HG03521 (cell line): ENCODE measurements around the gene PTX4.

Source experiments
- ATAC-seq: cut with Tn5 transposase; IDR thresholded peaks from one replicate; pipeline ENCODE4 v1.9.1; 2021; ENCODE audit warnings: mild to moderate bottlenecking, moderate library complexity; ENCODE audit not compliant: unreplicated experiment

PTX4 gene

DNA sequence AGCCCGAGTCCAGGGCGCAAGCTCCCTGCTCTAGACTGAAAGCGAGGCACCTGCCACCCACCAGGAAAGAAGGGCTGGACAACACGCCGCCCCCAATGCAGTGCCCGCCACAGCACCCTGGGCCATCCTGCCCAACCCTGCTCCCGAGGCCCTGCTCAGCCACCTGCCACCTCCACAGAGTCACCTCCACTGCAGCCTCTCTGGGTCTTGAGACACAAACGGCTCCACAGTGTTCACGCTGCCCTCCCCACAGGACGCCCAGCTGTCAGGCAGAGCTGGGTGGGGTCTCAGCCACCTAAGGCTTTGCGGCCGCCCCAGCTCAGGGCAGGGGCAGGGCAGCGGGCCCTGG lies 23.2 kb downstream of the PTX4 start:
- ATAC-seq: no peak

GRCh38 chr16:1464894-1465566 lies 23.7 kb downstream of the PTX4 start:
- ATAC-seq: no peak

GRCh38 chr16:1464196-1464893 lies 24.4 kb downstream of the PTX4 start:
- no peak for ATAC-seq

GRCh38 chr16:1461146-1461545 lies 27.6 kb downstream of the PTX4 start:
- no peak for ATAC-seq

DNA sequence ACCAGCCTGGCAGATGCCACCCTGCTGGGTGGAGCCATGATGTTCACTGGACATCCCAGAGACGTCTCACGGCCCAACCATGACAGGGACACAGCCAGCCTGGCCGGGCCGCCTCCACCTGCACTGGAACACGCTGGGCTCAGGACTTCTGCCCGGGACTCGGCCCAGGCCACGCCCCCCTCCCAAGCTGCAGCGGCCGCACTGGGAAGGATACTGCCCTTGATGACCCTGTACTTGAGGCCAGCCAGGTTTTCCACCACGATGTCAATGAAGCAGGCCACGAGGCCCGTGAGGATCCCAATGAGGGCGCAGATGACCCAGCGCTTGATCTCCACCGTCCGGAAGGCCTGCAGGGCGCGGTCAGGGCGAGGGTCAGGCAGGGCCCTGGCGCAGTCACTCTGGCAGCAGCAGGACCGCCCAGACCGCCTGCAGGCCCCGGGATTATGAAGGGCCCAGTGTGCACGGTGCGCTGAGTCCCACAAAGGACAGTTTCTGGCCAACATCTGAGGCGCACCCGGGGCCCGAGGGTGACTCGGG lies 28.1 kb downstream of the PTX4 start:
- no peak for ATAC-seq

- ATAC-seq: no peak
Observed at GRCh38 chr16:1459967-1460366, 28.8 kb downstream of the PTX4 start.

DNA sequence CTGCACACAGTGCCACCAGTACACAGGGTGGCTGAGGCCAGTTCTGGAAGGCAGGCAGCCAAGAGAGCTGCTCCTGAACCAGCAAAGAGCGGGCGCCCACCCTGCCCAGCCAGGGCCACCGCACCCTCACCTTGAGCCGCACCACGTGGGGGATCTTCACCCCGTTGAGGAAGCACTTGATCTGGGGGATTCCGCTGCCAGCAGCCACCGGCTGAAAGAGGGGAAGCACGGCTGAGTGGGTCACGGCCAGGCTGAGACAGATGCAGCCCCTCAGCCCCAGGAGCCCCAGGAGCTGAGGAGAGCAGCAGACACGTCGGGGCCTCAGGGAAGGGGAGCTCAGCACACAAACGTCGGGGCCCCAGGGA lies 29.8 kb downstream of the PTX4 start:
- ATAC-seq: no peak

- ATAC-seq: no peak
Observed at GRCh38 chr16:1458336-1458976, 30.3 kb downstream of the PTX4 start.

DNA sequence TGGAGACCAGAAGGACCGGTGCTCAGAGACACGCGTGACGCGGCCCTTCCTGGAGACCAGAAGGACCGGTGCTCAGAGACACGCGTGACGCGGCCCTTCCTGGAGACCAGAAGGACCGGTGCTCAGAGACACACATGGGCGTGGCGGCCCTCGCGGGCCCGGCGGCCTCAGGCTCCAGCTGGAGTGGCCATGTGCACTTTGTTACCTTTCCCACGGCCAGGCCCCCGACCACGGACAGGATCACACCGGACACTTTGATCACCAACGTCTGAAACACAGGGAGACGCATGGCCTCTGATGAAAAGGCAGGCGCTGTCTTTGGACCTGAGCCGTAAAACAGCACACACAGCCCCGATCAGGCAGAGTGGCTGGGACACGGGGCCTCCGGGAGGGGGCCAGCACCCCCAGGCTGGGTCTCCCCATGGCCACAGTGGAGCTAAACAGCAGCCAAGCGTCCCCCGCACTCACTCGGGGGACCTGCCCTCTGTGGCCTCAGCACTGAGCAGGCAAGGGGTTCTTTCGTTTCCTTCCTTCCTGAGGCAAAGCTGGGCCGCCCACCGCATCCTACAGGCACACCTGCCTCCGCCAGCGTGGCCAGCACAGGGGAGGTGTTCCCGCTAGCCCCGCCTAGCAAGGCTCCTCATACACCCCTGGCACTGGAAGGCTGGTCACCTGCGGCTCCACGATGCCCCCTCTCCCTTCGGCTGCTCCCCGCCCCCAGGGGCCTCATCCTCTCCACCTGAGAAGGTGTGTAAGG lies 31.1 kb downstream of the PTX4 start:
- no peak for ATAC-seq

GRCh38 chr16:1456951-1457350 lies 31.8 kb downstream of the PTX4 start:
- ATAC-seq: no peak

GRCh38 chr16:1455190-1456171 lies 33.3 kb downstream of the PTX4 start:
- no peak for ATAC-seq

- no peak for ATAC-seq
Observed at GRCh38 chr16:1454561-1454960, 34.2 kb downstream of the PTX4 start.

DNA sequence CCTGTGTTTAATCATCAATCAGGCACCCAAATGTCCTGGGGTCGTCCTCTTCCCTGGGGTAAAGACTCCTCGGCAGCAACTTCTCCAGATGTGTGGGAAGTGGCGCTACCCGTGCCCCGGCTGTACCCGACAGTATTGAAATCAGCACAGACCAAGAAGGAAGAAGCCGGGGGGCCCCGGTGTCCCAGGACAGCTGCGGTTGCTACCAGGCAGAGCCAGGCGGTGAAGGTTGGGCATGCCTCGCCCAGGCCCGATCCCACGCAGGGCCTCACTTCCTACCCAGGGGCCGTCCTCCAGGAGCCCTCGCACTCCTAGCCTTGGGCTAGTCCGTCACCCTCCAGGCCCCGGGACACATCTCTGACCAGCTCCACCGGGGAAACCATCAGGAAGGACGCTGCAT lies 35.4 kb downstream of the PTX4 start:
- ATAC-seq: no peak

DNA sequence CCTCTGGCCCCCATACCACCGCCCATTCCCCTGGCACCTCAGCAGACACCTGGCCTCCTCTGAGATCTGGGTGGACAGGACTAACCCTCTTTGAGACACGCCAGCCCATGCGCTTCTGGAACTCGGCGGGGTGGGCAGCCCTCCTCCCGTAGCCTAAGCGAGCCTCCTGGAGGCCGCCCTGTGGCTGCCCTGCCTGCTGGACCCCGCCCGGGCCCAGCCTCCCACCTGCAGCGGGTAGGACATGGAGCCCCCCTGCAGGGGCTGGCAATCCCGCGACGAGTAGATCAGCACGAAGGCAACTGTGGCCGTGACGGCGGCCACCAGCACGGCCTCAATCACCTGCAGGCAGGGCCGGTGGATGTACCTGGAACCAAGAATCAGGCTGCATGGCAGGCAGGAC lies 36.2 kb downstream of the PTX4 start:
- ATAC-seq: no peak

GRCh38 chr16:1451702-1452392 lies 36.9 kb downstream of the PTX4 start:
- no peak for ATAC-seq

DNA sequence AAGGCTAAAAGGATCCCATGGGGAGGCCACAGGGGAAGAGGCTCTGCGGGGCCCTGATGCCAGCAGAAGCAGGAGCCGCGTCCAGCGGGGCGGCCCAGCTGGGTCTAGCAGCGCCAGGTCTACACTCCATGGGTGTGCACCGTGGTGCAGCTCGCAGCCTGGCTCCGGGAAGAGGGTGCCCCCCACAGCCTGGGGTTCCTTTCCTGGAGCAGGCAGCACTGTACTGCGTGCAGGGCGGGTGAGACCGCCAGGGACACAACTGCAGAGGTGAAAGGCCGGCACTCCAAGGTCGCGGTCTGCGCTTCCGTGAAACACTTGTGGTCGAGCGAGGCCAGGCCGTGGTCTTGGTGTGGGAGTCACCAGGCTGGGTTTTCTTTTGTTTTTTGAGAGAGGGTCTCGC lies 37.9 kb downstream of the PTX4 start:
- ATAC-seq: no peak

GRCh38 chr16:1450218-1450617 lies 38.5 kb downstream of the PTX4 start:
- ATAC-seq: no peak

- no peak for ATAC-seq
Observed at GRCh38 chr16:1449201-1449788, 39.4 kb downstream of the PTX4 start.

DNA sequence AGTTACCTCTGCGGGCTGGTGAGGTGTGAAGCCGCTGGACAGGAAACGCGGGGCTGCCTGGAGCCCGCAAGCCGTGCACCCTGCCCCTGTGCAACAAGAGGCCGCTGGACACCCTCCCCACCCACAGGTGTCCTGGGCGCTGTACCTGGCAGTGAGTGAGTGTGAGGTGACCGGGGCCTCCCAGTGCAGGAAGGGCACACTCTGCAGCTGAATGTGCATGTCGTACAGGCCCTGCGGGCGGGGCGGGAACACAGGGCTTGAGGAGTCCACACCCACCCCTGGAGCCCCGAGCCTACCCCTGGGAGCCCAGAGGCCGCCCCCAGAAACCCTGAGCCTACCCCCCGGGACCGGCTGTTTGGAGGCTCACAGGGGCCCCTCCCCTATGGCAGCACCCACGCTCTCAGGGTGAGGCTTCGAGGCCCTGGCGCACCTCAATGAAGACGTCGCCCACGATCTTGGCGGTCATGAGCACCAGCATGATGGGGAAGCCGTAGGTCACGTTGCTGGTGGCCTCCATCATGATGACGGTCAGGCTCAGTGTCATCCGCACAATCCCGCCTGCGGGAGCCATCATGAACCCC lies 40.1 kb downstream of the PTX4 start:
- no peak for ATAC-seq
